Measurements from ENCODE around the gene RGMB.

DNA sequence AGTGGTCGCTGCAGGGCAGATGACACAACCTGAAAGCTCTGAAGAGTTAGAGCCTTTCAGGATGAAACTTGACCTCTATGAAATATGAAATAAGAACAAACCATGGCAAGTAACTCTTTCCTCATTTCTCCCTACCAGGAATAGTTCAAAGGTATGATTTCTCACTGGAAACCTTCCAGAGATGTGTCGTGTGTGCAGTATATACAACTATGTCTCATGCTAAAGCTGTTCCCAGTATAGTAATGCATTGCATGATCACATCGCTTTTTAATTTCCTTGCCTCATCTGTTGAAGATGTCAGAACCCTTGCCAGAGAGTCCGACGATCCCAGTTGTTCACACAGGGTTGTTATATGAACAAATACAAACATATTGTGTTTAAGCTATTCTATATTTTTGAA is 45.8 kb upstream of the RGMB start:
- TF ChIP-seq, protein P1, sequence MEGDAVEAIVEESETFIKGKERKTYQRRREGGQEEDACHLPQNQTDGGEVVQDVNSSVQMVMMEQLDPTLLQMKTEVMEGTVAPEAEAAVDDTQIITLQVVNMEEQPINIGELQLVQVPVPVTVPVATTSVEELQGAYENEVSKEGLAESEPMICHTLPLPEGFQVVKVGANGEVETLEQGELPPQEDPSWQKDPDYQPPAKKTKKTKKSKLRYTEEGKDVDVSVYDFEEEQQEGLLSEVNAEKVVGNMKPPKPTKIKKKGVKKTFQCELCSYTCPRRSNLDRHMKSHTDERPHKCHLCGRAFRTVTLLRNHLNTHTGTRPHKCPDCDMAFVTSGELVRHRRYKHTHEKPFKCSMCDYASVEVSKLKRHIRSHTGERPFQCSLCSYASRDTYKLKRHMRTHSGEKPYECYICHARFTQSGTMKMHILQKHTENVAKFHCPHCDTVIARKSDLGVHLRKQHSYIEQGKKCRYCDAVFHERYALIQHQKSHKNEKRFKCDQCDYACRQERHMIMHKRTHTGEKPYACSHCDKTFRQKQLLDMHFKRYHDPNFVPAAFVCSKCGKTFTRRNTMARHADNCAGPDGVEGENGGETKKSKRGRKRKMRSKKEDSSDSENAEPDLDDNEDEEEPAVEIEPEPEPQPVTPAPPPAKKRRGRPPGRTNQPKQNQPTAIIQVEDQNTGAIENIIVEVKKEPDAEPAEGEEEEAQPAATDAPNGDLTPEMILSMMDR (optimal IDR thresholded peaks at IDR 0.05 in 1 of 3, IDR thresholded peaks at IDR 0.05 in 1 of 3, conservative IDR thresholded peaks at IDR 0.05 in 1 of 3; ENCODE audit: extremely low read depth in 1 of 3, insufficient read depth in 2 of 3, low read length in 3 of 3) = no peak
- no peak for TF ChIP-seq EZH2 (IDR thresholded peaks at IDR 0.05; ENCODE audit: low read length)

Data from keratinocyte (primary cell).